ENCODE data around the gene PDXP. TPM values are rescaled to one million over a fixed set of nuclear protein-coding genes. Genes with fewer than 3 reads are reported as not detected.

PDXP gene
- total RNA-seq, 1 experiment from 2014 or later = 24.5 TPM

- TF ChIP-seq CTCF (IDR thresholded peaks at IDR 0.05; ENCODE audit: insufficient read depth in 1 of 2, low read depth in 1 of 2, low read length in 1 of 2, severe bottlenecking in 1 of 2, unreplicated experiment in 1 of 2) = no peak
- Mint-ChIP-seq H3K4me3 (ENCODE audit: unreplicated experiment) (no peak overlapping the region), H3K4me1 (ENCODE audit: low read depth, unreplicated experiment) (no peaks in the 10 kb centered on the region), H3K9me3 (ENCODE audit: unreplicated experiment) (no peaks in the 10 kb centered on the region), H3K27me3 (ENCODE audit: insufficient read depth, unreplicated experiment) (no peaks in the 10 kb centered on the region), H3K27ac (ENCODE audit: unreplicated experiment) (no peak overlapping the region), H3K36me3 (ENCODE audit: insufficient read depth, unreplicated experiment) (peaks cover 27% of the 10 kb centered on the region)
- intact Hi-C loops (cut with micrococcal nuclease; ENCODE audit: unreplicated experiment) = no loop called here
- Histone ChIP-seq H3K4me1 (peaks cover under 1% of the 10 kb centered on the region; the same call in 1 of the 2 replicates), H3K9me3 (no peaks in the 10 kb centered on the region), H3K4me3 (ENCODE audit: low read depth, low read length) (no peak overlapping the region), H3K27me3 (replicated peaks; ENCODE audit: control insufficient read depth, insufficient read depth, low read length) (no peaks in the 10 kb centered on the region), H3K36me3 (ENCODE audit: control insufficient read depth, insufficient read depth, low read length) (no peaks in the 10 kb centered on the region)
- no peak for DNase-seq
- CTCF ChIA-PET = interaction anchor here (1.2 kb wide), 1 partner anchor 18 kb away, joined by 6 read pairs; the partner anchor contains the start of gene GGA1
- POLR2A ChIA-PET = no interaction called here
- no TSS peak for BruUV-seq (replicated peaks)
Measured at GRCh38 chr22:37626144-37626543, 32.4 kb upstream of the PDXP start.

- ChIA-PET POLR2A (interaction anchor here (0.5 kb wide), 1 partner anchor 20 kb away, joined by 3 read pairs; no protein-coding TSS in a partner anchor), CTCF (no interaction called here)
- H3K36me3 Mint-ChIP-seq (ENCODE audit: insufficient read depth, unreplicated experiment) = peaks cover 27% of the 10 kb centered on the region
- no peak overlapping the region for H3K4me3 ChIP-seq (ENCODE audit: low read depth, low read length)
- intact Hi-C loops (cut with micrococcal nuclease; ENCODE audit: unreplicated experiment) = no loop called here
- no peak for DNase-seq
- no peak overlapping the region for H3K4me3 Mint-ChIP-seq (ENCODE audit: unreplicated experiment)
- H3K9me3 Mint-ChIP-seq (ENCODE audit: unreplicated experiment) = no peaks in the 10 kb centered on the region
- peaks cover under 1% of the 10 kb centered on the region for H3K4me1 Mint-ChIP-seq (ENCODE audit: low read depth, unreplicated experiment)
- no peaks in the 10 kb centered on the region for H3K36me3 ChIP-seq (ENCODE audit: control insufficient read depth, insufficient read depth, low read length)
- peaks cover 5% of the 10 kb centered on the region; the same call in 1 of the 2 replicates for H3K4me1 ChIP-seq
- no peaks in the 10 kb centered on the region for H3K27me3 Mint-ChIP-seq (ENCODE audit: insufficient read depth, unreplicated experiment)
- H3K9me3 ChIP-seq = no peaks in the 10 kb centered on the region
- TF ChIP-seq CTCF (IDR thresholded peaks at IDR 0.05; ENCODE audit: insufficient read depth in 1 of 2, low read depth in 1 of 2, low read length in 1 of 2, severe bottlenecking in 1 of 2, unreplicated experiment in 1 of 2) = no peak
- BruUV-seq (replicated peaks) = no TSS peak
- H3K27ac Mint-ChIP-seq (ENCODE audit: unreplicated experiment) = peak overlapping the region; percentile 54
- no peaks in the 10 kb centered on the region for H3K27me3 ChIP-seq (replicated peaks; ENCODE audit: control insufficient read depth, insufficient read depth, low read length)
Measured at GRCh38 chr22:37626556-37627075, 31.9 kb upstream of the PDXP start.

- Histone ChIP-seq H3K9me3 (no peaks in the 10 kb centered on the region), H3K27me3 (replicated peaks; ENCODE audit: control insufficient read depth, insufficient read depth, low read length) (no peaks in the 10 kb centered on the region), H3K4me3 (ENCODE audit: low read depth, low read length) (no peak overlapping the region), H3K4me1 (peaks cover 8% of the 10 kb centered on the region; the same call in 1 of the 2 replicates), H3K36me3 (ENCODE audit: control insufficient read depth, insufficient read depth, low read length) (no peaks in the 10 kb centered on the region)
- no peak overlapping the region for H3K4me3 Mint-ChIP-seq (ENCODE audit: unreplicated experiment)
- H3K27me3 Mint-ChIP-seq (ENCODE audit: insufficient read depth, unreplicated experiment) = no peaks in the 10 kb centered on the region
- TF ChIP-seq CTCF (IDR thresholded peaks at IDR 0.05; ENCODE audit: insufficient read depth in 1 of 2, low read depth in 1 of 2, low read length in 1 of 2, severe bottlenecking in 1 of 2, unreplicated experiment in 1 of 2) = no peak
- H3K9me3 Mint-ChIP-seq (ENCODE audit: unreplicated experiment) = no peaks in the 10 kb centered on the region
- intact Hi-C loops (cut with micrococcal nuclease; ENCODE audit: unreplicated experiment) = no loop called here
- CTCF ChIA-PET = no interaction called here
- DNase-seq = no peak
- H3K4me1 Mint-ChIP-seq (ENCODE audit: low read depth, unreplicated experiment) = peaks cover 5% of the 10 kb centered on the region
- peak overlapping the region; percentile 54 for H3K27ac Mint-ChIP-seq (ENCODE audit: unreplicated experiment)
- POLR2A ChIA-PET = interaction anchor here (0.5 kb wide), 1 partner anchor 20 kb away, joined by 3 read pairs; no protein-coding TSS in a partner anchor
- H3K36me3 Mint-ChIP-seq (ENCODE audit: insufficient read depth, unreplicated experiment) = peaks cover 27% of the 10 kb centered on the region
- BruUV-seq (replicated peaks) = no TSS peak
Measured at GRCh38 chr22:37627121-37627520, 31.4 kb upstream of the PDXP start.
